Coronary artery (tissue), 2 donors: Measurements from ENCODE around the gene TPM4.

Source experiments
- DNase-seq: peaks from one replicate; pipeline ENCODE4 v3.0.0-alpha.2; 2017; ENCODE audit warnings: low spot score
- H3K27ac ChIP-seq, 2 donors: fragments of 200-600 bp; sonication (generic); one replicate each; pipeline ENCODE4 v1.5.1; 2016 to 2019
- H3K4me3 ChIP-seq: fragments of 200-600 bp; sonication (generic); 2 replicates; pipeline ENCODE4 v1.5.1; 2016; ENCODE audit warnings: mild to moderate bottlenecking, moderate library complexity
- TF ChIP-seq, protein P1 (sequence below): fragments of 200-600 bp; sonication (generic); IDR thresholded peaks from one replicate; pipeline ENCODE4 v1.5.1; 2019; ENCODE audit warnings: antibody characterized with exemption

TPM4 gene

DNA sequence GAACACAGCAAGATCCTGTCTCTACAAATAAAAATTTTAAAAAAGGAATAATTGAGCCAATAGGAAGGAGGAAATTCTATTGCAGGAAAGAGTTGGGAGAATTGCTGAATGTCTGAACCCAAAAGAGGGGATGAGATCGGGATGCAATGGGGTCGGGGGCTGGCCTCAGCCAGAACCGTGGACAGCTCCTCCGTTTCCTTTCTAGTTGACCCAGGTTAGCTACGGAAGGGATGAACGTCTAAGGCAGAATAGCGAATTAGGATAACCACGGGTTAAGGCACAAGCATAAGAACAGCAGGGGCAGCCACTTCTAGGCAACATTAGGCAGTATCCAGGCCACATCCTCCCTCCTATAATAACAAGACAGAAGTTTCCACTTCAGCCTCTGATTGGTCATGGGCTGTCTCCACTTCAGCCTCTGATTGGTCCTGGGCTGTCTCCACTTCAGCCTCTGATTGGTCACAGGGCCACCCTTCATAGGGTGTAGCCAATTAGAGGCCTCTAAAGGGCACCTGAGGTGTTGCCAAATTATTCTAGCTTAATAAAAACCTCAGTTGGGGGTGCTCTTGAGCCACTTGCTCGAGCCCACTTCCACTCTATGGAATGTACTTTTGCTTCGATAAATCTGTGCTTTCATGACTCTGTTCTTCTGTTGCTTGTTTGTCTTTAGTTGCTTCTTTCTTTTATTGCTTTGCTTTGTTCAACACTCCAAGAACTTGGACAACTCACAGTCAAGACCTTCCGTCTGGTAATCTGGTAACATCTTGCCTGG is 24.9 kb upstream of the TPM4 start:
- no peak for DNase-seq
- Histone ChIP-seq H3K27ac (no peak overlapping the region), H3K4me3 (no peak overlapping the region)
- TF ChIP-seq, protein P1, sequence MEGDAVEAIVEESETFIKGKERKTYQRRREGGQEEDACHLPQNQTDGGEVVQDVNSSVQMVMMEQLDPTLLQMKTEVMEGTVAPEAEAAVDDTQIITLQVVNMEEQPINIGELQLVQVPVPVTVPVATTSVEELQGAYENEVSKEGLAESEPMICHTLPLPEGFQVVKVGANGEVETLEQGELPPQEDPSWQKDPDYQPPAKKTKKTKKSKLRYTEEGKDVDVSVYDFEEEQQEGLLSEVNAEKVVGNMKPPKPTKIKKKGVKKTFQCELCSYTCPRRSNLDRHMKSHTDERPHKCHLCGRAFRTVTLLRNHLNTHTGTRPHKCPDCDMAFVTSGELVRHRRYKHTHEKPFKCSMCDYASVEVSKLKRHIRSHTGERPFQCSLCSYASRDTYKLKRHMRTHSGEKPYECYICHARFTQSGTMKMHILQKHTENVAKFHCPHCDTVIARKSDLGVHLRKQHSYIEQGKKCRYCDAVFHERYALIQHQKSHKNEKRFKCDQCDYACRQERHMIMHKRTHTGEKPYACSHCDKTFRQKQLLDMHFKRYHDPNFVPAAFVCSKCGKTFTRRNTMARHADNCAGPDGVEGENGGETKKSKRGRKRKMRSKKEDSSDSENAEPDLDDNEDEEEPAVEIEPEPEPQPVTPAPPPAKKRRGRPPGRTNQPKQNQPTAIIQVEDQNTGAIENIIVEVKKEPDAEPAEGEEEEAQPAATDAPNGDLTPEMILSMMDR, result no peak

DNA sequence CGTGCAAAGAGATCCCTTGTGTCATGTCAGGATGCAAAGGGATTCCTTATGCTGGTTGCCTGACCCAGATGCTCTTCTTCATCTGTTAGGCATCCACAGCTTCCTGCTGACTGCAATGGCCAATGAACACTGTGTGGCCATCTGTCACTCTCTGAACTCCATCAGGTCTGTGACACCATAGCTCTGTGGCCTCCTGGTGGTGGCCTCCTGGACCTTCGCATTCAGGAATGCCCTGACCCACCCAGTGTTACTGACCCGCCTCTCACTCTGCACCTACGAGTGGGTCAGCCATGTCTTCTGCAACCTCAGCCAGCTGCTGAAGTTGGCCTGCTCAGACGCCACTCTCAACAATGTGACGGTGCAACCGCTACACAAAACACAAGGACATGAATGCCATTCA is 23.9 kb upstream of the TPM4 start:
- no peak for DNase-seq
- TF ChIP-seq, protein P1, result no peak
- H3K27ac ChIP-seq, result no peak overlapping the region
- H3K4me3 ChIP-seq, result no peak overlapping the region

DNA sequence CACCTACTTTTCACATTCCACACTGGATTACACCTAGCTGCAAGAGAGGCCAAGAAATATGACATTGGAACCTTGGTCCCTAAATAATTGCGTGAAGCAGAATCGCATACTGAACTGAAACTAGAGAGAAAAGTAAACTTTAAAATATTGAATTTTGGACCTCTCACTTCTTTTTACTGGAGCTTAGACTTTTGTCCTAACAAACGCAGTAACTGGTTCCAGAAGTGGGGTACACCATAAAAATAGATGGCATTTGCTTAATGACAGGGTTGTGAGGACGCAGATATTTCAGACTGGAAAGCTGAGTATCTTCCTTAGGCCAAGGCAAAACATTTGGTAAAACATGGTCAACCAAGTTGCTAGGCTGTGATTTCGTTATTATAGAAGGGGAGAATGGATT is 19.2 kb upstream of the TPM4 start:
- TF ChIP-seq, protein P1, result no peak
- Histone ChIP-seq H3K27ac (no peak overlapping the region), H3K4me3 (no peak overlapping the region)
- DNase-seq, result no peak

DNA sequence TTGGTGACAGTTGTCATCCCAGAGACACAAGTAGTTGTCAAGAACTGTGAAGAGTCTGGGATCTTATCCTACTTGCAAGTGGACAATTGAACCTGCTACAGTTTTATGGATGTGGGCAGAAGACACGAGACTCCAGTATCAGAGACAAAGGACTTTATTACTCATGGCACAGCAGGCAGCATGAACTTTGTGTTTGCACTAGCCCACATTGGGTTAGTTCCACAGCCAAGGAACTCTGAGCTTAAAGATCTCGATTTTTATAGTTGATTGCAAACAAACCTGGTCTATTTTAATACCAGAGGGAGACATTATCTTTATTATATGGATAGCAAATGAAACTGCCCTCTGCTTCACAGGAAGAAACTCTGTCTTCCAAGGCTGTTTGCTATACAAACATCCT is 16.0 kb upstream of the TPM4 start:
- H3K27ac ChIP-seq, result no peak overlapping the region
- H3K4me3 ChIP-seq, result no peak overlapping the region
- TF ChIP-seq, protein P1, result no peak
- DNase-seq, result no peak

DNA sequence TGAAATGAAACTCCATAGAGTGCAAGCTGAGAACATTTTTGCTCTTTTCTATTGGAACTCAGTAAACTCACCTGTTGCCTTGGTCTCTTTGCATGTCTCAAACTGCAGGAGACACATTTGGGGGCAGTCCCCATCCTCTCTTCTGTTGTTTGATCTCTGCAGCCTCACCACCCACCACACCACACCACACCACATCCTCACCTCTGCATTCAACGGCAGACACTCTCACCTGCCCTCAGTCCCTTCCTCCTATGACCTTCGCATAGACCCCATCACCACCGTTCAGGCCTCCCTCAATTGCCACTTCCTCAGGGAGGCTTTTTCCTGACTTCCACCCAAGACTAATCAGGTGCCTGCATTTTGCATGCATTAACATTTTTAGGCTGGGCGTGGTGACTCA is 14.4 kb upstream of the TPM4 start:
- no peak overlapping the region for H3K4me3 ChIP-seq
- H3K27ac ChIP-seq, result no peak overlapping the region
- no peak for DNase-seq
- TF ChIP-seq, protein P1, result no peak

DNA sequence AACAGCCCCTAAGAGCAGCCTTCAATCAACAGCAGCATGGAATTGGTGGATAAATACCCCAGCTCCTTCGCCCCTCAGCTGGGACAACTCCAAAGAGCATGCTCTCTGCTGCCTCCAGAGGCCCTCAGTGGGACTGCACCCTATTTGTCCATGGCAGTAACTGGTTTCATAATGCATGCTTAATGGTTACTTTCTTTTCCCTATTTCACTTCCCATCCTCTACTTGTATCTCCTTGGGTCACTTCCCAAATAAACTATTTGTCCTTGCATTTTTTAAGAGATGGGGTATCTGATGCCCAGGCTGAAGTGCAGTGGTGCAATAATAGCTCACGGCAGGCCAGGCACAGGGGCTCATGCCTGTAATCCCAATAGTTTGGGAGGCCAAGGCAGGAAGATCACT is 13.5 kb upstream of the TPM4 start:
- H3K4me3 ChIP-seq, result no peak overlapping the region
- no peak for DNase-seq
- TF ChIP-seq, protein P1, result peak; percentile 66
- H3K27ac ChIP-seq, result no peak overlapping the region

DNA sequence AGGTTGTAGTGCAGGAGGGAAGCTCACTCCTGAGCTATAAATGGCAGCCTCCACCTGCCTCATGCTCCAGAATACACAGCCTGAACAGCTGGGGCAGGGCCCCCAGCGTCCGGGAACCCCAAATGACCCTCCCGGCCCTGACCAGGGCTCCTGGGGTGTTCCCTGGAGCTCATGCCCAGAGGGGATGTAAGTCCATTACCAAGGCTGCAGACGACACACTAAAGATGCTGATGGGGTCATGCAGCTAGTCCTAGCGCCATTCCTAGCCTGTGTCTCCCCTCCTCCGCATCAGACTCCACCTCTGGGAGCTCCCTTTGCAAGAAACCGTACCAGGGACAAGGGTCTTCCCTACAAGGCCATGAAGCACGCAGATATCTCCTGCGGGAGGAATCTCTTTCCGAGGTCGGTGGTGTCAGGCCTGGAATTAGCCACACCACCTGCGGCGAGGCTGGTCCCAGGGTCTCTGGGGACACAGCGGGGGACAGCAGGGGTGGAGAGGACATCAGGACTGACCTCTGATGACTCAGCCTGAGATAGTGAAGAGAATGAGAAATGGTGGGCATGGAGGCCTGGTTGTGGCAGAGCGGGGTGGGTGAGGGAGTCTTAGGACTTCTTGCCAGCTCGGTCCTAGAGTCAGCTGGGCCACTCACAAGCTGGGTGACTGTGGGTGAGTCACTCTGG is 11.9 kb upstream of the TPM4 start:
- TF ChIP-seq, protein P1, result no peak
- peak overlapping the region in 1 of 2 donors; percentile 3 for H3K27ac ChIP-seq
- no peak for DNase-seq
- H3K4me3 ChIP-seq, result no peak overlapping the region
